ENCODE data around the gene ULBP1.
"Not testable (repeated sequence)": the region's sequence is repeated elsewhere in the genome, so short reads cannot be mapped to it uniquely, and the experiment has no call there.

ULBP1 gene

DNA sequence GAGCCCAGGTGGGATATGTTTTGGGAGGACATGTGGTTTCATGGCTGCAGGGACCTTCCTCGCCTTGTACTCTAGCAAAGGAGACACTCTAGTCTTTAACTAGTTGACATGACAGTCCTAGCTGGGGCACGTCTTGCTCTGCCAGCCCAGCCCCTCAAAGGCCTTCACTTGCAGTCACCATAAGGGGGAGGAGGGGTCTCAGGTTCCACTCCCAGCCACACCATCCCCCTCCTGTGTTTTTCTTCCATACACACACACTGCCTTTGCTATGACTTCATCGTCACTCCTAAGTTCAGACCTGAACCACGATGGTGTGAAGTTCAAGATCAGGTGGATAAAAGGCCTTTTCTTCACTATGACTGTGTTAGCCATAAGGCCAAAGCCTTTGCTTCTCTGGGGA, 13.5 kb downstream of the ULBP1 start:
- DNase-seq (ENCODE audit: low read depth) = no peak

DNA sequence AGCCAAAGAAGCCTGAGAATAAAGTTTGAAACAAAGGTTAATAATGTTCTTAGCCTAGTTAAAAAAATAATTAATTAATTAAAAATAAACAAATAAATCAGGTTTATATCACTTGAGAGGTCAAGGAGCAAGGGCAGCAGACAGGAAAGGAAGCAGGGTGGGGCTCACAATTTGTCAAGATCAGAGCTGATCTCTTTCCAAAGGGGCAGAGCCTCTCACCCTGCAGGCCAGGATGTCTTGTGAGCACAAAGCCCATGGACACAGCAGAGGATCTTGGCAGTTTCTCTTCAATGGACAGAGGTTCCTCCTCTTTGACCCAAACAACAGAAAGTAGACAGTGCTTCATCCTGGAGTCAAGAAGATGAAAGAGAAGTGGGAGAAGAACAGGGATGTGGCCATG, 14.9 kb downstream of the ULBP1 start:
- no peak for DNase-seq (ENCODE audit: low read depth)

DNA sequence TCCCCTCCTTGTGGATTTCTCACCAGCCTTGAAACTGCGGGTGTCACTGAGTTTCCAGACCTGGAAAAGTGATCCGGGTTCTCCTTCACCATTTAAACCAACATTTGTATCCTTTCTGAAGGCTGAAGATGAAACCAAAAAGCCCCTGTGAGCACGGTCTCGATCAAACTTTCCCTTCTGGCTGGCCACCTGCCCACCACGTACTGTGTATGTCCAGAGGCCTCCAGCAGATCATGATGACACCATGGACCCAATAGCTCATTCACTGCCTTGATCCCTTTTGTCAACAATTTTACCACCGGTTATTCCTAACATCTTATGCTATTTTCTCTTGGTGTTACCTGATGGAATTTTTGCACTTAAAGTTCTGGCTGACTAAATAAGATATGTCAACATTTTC, 15.6 kb downstream of the ULBP1 start:
- no peak for DNase-seq (ENCODE audit: low read depth)

DNA sequence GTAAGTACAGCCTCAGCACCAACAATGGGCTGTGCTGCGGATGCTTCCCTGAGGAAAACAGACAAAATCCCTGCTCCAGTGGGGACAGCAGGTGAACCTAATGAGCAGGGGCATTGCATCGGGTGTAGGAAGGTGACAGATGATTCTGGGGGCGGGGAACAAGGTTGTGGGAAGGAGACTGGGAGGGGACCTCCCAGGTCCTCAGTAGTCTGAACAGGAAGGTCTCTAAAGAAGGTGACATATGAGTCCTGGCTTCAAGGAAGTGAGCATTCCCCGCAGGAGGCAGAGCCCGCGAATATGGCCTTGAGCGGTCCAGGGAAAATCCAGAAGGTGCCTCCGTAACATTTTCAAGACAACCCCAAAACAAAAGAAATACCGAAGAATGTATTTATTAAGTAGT, 19.4 kb downstream of the ULBP1 start:
- no peak for DNase-seq (ENCODE audit: low read depth)

DNA sequence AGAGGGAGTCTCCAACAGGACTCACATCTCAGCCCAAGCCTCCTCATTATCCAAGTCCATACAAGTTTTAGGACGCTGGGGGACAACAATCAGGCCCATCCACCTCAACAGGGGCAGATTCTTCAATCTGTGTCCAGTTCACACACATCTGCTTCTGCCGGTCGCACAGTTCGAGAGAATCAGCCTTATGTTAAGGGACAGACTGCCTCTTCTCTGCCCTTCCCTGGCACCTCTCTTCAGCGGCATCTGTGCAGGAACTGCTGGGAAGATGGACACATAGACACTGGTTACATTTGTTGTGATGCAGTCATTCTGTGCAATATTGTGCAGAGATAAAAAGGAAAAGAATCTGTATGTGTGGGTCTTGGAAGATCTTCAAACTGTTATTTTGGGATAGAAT, 21.0 kb downstream of the ULBP1 start:
- no peak for DNase-seq (ENCODE audit: low read depth)

DNA sequence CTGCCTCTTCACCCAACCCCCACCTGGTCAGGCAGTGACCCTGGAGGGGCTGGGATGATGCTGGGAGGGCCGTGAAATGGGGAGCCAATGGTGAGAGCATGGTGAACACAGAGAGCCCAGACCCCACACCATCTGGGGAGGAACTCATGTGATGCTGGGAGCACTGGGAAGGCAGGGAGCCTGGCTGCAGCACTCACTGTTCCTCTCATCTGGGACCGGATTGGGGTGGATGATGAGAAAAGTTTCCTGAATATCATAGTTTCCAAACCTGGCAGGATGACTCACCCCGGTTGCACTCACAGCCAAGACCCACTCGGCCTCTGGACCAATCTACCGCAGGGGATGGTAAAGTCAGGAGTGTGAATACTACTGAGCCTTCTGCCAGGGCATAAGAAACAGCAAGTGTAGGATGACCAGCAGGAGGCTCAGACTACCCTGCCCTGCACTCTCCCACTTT, 21.8 kb downstream of the ULBP1 start:
- DNase-seq (ENCODE audit: low read depth) = no peak

DNA sequence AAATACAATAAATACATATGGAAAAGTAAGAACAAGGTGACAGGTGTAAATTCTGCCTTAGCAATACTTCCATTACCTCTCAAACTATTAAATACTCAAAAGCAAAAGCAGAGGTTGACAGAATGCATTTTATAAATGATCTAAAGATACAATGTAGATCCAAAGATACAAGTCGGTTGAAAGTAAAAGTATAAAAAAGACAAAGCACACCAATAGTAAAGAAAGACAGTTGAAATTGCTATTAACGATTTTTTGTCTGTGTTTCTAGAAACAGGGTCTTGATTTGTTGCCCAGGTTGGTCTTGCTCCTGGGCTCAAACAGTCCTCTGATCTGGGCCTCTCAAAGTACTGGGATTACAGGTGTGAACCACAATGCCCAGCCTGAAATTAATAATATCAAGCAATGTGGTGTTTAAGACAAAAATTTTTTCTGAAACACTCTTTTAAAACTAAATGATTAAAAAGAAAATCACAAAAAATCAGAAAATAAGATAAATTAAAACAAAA, 23.9 kb downstream of the ULBP1 start:
- no peak for DNase-seq (ENCODE audit: low read depth)

DNA sequence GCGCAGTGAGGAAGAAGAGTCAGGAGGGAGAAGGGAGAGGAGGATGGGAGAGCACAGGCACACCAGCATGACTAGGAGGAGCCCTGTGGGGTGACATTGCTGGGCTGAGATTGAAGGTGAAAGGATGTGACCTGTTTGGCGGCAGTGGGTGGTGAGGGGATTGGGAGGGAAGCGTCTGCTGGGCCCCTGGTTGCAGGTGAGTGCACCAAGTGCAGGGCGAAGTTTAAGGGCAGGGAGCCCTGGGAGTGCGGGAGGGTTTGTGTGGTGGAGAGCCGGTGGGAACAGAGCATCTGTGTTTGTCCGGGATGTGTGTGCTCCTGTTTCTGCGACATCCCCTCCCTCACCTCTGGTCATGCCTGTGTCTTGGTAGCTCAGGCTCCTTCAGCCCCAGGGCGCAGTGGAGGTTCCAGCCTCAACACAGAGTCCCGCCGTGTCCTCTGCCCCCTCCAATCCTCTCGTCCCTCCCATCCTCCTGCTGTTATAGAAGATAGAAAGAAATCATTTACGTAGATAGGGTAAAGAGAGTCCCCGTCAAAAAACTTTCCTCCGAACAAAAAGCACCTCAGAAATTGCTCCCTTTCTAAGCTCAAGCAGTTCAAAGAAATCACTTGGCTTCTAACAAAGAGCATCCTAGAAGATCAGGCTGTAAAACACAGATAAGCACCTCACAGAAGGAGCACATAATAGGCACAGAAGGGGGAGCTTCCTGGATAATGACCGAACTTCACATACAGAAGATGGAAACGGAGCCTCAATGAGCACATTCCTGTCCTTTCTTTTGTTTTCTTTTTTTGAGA, 25.0 kb downstream of the ULBP1 start:
- no peak for DNase-seq (ENCODE audit: low read depth)

DNA sequence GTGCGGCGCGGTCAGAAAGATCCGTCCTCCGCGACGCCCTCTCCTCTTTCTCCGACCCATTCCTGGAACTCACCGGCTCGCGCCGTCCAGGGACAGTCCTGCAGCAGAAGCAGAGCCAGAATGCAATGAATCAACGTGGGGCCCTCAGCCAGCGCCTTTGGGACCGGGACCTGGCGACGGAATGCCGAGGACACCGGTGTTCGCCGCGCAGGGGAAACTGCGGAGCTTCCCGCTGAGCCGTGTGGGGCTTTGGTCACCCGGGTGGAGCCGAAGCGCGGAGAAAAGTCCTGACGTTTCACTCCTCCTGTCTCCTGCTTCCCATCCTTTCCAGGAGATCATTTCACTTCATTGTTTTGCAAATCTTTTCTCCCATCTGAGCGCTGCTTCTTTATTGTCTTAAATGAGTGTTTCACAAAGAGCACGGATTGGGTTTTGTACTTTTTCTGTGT, 26.5 kb downstream of the ULBP1 start:
- DNase-seq (ENCODE audit: low read depth) = no peak

DNA sequence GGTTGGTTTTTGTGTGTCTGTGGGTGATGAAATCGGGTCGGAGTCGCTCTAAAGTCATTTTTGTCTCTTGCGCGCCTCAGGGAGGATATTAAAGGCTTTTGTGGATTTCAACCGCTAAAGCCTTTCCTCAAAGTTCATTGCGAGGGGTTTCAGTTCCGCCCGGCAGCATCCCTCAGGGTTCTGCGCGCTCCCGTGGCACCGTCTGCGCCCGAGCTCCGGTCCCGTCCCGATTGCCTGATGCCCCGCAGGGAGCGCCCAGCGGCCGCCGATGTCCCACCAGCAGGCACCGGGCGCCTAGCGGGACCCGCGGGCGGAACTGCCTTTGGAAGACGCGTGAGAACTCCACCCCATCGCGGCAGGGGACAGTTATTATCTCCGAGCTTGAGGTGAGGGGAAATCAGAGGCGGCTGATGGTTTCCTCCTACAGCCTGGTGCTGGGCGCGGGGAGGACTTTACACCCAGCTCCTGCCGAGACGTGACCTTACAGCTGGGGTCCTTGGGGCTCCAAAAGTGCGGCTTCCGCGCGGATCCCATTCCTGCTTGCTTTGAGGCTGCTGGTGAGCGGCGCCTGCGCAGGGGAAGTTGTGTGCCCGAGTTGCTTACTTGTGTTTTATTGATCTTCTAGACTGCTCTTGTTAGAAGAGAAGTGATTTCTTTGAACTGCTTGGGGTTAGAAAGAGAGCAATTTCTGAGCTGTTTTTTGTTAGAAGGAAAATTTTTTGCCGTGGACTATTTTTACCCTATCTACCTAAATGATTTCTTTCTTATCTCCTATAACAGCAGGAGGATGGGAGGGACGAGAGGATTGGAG, 27.1 kb downstream of the ULBP1 start:
- DNase-seq (ENCODE audit: low read depth) = no peak

DNA sequence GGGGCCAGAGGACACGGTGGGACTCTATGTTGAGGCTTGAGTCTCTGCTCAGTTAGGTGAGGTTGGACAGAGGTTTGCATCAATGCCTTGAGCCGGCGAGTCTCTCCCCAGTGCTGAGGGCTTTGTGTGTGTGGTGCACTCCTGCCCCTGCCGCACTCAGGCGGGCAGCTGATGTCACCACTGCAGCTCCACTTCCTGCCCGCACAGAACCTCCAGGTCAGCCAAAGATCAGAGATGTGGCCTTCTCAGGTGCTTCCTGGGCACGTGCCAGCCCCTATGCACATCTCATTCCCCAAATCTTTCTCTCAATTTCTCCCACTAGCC, 27.7 kb downstream of the ULBP1 start:
- DNase-seq (ENCODE audit: low read depth) = not testable (repeated sequence)

DNA sequence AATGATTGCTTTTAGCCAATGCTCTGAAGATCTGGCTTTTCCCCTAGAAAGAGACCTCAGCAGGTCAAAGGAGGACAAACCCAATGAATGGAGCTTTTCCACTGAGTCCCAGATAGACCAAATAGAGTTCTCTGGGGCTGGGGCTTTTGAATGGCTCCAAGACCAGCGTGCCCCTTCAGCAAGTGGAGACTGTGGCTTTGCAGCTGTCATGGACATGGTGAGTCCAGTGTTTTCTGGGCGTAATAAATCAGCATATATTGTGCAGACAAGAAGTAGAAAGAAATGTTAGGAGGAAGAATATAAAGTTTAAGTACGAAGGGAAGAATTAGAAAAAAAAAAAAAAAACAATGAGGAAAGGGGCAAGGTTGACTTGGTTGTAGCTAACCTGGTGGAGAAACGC, 28.1 kb downstream of the ULBP1 start:
- no peak for DNase-seq (ENCODE audit: low read depth)

DNA sequence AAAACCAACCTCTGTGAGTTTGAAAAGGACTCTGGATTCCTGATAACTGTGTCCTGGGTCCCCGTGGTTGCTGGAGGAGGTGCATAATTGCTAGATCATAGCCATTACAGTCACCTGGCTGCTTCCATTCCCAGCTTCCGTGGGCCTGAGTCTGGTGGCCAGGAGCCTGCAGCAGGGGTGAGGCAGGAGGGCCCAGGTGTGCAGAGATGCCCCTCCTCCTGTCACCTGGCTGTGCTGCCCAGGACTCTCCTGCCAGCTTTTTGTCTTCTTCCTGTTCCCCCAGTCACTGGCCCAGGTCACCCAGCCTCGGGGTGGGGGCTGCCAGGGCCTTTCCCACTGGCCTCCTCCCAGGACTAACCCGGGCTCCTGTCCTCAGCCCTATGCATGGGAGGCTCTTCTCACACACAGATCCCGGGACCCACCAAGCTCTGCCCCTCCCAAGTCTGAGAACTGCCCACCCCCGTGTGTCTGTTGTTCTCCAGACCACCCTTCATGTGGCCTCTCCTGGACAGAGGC, 31.6 kb downstream of the ULBP1 start:
- no peak for DNase-seq (ENCODE audit: low read depth)

DNA sequence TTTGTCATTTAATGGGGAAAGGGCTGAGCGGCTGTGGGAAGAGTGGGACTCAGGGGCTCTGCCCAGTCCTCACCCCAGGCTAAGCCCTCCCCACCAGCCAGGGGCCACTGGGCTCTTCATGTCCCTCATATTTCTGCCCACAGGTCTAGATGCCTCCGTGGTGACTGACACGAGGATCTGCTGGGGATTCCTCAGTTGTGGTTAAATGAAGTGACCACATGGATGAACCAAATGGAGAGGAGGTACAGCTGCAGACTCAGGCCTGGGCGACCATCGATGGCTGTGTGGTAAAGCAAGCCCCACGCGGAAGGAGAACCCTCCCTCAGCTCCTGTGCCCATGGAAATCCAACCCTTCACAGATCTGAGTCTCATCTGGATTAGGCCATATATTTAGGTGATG, 32.2 kb downstream of the ULBP1 start:
- DNase-seq (ENCODE audit: low read depth) = no peak

DNA sequence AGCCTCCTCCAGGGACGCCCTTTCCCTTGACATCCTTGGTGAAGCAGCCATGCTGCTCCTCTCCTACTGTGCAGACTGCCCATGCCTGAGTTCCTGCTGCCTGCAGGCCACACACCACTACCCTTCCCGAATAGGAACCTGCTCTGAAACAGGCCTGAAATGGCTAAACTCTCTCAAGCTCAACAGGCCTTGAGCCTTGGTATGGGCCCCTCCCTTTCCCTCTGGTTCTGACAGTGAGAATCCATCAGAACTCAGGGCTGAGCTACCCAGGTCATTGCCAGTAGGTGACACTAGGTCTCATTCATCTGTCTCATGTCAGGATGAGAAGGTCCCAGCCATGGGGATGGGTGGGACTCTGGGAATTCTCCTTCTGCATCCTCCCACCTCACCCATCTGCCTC, 35.9 kb downstream of the ULBP1 start:
- no peak for DNase-seq (ENCODE audit: low read depth)

DNA sequence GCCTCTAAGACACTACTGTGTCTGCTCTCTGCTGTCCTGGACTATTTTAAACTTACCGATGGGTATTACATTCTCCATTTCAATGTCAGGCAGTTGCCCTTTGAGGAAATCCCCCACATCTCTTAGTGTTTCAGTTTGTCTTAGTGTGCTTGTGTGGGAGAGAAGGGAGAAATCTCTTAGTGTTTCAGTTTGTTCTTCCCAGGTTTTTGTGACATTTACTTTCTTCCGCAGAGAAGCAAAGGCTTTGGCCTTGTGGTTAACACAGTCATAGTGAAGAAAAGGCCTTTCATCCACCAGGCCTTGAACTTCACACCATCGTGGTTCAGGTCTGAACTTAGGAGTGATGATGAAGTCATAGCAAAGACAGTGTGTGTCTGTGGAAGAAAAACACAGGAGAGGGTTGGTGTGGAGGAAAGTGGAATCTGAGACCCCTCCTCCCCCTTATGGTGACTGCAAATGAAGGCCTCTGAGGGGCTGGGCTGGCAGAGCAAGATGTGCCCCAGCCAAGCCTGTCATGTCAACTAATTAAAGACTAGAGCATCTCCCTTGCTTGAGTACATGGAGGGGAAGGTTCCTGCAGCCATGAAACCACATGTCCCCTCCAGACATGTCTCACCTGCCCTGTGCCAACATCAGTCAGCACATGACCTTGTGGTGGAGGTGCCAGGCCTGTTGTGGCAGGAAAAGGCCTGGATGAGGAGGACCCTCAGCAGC, 37.7 kb downstream of the ULBP1 start:
- DNase-seq (ENCODE audit: low read depth) = no peak

DNA sequence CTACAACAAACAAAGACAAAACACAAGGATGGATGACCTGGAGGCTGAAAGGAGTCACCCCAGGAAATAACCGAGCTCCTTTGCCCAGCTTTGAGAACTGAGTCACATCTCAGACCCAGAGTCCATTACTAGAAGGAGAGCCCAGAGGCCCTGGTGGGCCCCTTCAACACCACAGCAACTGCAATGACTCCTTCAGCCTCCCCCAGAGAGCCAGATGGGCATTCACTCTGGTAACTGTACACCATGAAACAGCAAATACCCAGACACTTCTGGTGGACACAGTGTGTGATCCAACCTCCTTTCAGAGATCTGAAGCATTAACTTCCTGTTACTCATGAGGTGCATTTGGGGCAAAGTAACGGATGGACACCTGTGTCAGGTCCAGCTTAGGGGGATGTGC, 39.0 kb downstream of the ULBP1 start:
- no peak for DNase-seq (ENCODE audit: low read depth)

DNA sequence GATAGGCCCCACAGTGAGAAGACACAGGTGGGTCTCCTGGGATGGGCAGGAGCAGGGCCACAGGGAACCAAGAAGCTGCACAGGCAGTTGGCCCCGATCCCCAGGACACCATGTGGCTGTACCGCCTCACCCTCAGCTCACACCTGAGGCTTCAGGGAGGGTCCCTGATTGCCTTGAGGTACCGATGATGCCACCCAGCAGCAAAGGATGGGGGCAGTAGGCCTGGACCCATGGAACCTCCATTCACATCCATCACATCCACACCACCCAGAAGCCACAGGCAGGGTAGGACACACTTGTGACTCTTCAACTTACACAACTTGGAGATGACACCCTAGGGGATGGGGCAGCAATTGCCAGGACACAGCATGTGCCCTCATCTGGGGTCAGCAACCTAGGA, 39.9 kb downstream of the ULBP1 start:
- DNase-seq (ENCODE audit: low read depth) = not testable (repeated sequence)

DNA sequence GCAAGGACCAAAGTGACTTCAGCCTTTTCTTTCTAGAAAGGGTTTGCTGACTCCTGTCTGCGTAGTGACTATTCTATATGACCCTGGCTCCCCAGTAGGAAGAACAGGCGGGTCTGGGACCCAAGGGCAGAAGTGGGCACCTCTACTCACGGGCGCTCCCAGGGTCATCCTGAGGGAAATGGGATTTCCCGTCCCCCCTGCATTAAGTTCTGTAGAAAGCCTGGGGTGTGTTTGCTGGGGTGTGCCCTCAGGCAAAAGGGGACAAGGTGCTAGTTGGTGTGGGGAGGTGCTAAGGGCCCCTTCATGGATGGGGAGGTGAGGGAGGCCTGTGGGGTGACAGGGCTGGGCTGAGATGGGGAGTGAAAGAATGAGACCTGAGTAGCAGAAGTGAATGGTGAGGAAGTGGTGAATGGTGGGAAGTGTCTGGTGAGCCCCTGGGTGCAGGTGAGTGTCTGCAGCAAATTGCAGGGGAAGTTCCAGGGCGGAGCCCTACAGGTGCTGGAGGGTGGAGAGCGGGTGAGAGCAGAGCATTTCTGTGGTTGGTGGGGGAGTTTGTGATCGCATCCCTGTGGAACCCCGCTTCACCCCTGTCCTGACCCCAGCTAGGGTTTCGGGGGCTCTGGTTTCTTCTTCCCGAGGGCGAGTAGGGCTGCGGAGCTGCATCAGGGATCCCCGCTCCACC, 40.5 kb downstream of the ULBP1 start:
- DNase-seq (ENCODE audit: low read depth) = peak; percentile 62

DNA sequence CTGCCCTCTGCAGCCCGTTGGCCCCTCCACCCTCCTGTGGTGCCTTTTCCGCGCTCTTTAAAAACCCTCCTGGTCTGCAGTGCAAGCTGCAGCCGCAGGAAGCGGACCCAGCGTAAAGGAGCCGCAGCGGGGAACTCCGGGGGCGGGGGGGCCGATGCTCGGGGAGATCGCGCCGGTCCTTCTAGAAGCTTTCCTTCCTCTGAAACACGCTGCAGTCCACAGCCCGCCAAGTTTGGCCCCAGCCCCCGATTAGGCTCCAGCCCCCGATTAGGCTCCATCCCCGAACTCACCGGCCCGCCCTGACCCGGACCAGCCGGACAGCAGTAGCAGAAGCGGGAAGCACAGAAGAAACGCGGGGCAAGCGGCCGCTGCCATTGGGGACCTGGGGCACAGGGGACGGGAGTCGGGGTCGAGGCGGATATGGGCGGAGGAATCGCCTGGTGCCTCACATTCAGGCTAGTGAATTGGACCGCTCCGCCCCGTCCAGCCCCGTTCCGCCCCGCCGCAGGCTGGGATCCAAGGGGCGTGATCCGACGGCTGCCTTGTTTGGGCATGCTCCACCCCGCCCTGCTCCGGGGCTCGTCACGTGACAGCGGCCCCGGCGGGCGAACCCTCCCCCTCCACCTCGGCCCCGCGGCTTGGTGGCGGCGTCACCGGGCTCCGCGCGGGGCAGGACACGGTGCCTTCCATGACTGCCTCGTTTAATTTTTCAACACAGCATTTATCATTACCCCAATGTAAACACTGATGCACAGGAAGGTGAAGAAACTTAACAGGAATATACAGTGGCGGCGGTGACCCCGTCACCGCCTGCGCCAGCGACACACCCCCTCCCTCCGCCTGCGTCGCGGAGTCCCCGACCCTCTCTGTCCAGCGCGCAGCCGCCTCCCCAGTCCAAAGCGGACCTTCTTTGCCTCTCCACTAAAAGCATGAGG, 41.3 kb downstream of the ULBP1 start:
- peak; percentile 86 for DNase-seq (ENCODE audit: low read depth)

All from T-helper 22 cell (primary cell).